Stimulated activated CD4-positive, alpha-beta T cell treated with anti-CD3 and anti-CD28 coated beads, TNF-alpha, amount 100 ng/mL, for 24 hours (primary cell): Measurements from ENCODE around the gene ATP6V1C2.
"Not testable (repeated sequence)": the region's sequence is repeated elsewhere in the genome, so short reads cannot be mapped to it uniquely, and the experiment has no call there.

ENCODE experiments used
- DNase-seq, 3 experiments: peaks; one replicate each; pipeline ENCODE4 v3.0.0-alpha.2; 2020; ENCODE audit warnings: low read depth in 3 of 3

ATP6V1C2 gene

GRCh38 chr2:10786240-10786982 lies 65.0 kb downstream of the ATP6V1C2 start:
- DNase-seq: no peak

DNA sequence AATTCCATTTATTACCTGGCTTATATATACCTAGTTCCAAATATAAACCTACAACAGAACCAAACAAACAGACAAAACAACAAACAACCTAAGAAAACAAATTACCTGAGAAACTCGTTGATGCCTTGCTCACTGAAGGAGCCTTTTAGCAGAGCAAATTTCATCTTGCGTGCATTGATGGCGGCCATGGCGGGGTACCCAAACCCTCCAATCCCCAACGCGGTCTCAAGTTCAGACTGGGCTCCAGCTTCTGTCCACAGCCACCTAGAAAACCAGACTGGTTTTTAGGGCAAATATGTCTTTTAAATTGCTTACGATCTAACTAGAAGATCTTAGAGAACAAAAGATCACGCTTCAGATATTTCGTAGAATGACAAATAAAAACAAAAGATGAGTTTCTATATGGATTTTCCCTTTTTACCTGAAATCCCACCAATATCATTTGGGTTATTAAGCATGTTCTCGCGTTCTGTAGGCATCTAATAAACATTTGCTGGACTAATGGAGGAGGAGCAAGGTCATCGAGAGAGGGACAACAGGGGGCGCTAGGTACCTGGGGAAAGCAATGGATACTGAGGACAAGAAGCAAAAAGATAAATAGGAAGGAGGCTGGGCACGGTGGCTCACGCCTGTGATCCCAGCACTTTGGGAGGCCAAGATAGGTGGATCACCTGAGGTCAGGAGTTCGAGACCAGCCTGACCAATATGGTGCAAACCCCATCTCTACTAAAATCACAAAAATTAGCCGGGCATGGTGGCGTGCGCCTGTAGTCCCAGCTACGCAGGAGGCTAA lies 65.9 kb downstream of the ATP6V1C2 start:
- DNase-seq: peak in 1 of 3 experiments; percentile 28

DNA sequence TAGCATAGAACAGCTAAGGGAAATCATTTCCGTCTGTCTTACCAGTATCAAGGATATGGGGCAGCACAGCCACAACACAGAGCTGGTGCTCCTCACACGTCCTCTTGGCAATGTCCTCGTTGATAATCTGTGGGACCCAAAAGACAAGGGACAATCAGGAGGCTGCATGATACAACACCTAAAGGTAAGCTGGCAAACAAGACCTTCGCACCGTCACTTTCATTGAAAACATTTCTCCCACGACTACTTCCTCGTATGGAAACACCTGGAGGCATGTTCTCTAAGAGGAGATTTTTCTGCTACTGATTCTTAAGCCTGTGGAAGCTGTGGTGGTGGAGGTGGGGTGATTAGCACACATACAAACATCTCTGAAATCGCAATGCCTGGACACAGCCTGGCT lies 67.4 kb downstream of the ATP6V1C2 start:
- DNase-seq: no peak

DNA sequence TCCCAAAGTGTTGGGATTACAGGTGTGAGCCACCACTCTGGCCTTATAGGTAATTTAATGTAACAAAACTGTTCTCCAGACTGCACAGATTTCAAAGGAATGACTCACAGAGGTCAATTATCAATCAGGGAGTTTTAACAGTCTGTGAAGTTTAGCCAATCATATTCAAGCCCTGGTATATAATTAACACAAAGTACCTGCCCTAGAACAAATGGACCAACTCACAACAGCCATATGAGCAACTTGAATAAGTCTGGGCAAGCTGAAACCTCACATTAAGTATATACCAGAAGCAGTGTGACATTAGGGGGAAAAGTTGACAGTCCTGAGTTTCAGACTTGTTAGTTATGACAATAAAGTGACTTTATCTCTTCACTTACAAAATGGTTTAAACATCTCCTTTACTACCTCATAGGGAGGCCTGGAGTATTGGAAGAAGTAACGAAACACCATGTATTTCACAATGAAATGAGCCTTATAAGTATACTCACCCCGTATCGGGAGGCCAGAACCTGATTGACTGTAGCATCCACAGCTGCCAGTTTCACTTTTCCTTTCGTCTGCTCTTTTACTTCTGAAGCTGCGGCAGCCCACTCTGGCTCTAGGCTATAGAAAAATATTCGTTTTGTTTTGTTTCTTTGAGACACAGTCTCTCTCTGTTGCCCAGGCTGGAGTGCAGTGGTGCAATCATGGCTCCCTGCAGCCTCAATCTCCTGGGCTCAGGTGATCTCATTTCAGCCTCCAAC lies 69.0 kb downstream of the ATP6V1C2 start:
- DNase-seq: no peak

- DNase-seq: no peak
Measured at GRCh38 chr2:10792001-10792634, 70.7 kb downstream of the ATP6V1C2 start.

- DNase-seq: no peak
Measured at GRCh38 chr2:10792660-10793400, 71.4 kb downstream of the ATP6V1C2 start.

GRCh38 chr2:10793816-10794215 lies 72.4 kb downstream of the ATP6V1C2 start:
- DNase-seq: no peak

DNA sequence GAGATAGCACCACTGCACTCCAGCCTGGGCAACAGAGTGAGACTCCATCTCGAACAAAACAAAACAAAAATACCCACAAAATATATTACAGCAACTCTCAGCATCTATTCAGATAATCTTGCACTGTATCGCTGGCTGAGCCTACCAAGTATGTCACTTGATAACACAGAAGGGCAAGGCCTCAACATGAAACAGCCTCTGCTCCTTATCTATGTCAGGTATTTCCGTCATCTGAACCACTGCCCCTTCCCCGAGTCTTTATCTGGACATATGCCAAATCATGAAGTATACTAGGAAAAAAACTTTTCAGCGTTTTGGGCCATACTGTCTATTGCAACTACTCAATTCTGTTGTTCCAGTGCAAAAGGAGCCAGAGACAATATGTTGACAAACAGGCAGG lies 73.4 kb downstream of the ATP6V1C2 start:
- no peak for DNase-seq

- DNase-seq: no peak
Measured at GRCh38 chr2:10795508-10796046, 74.1 kb downstream of the ATP6V1C2 start.

GRCh38 chr2:10796703-10797102 lies 75.3 kb downstream of the ATP6V1C2 start:
- DNase-seq: no peak

GRCh38 chr2:10798783-10799182 lies 77.4 kb downstream of the ATP6V1C2 start:
- DNase-seq: no peak

GRCh38 chr2:10800163-10800562 lies 78.7 kb downstream of the ATP6V1C2 start:
- DNase-seq: no peak

- no peak for DNase-seq
Measured at GRCh38 chr2:10802657-10803056, 81.2 kb downstream of the ATP6V1C2 start.

- not testable (repeated sequence) for DNase-seq
Measured at GRCh38 chr2:10805990-10806389, 84.6 kb downstream of the ATP6V1C2 start.

- DNase-seq: no peak
Measured at GRCh38 chr2:10806543-10806942, 85.1 kb downstream of the ATP6V1C2 start.

DNA sequence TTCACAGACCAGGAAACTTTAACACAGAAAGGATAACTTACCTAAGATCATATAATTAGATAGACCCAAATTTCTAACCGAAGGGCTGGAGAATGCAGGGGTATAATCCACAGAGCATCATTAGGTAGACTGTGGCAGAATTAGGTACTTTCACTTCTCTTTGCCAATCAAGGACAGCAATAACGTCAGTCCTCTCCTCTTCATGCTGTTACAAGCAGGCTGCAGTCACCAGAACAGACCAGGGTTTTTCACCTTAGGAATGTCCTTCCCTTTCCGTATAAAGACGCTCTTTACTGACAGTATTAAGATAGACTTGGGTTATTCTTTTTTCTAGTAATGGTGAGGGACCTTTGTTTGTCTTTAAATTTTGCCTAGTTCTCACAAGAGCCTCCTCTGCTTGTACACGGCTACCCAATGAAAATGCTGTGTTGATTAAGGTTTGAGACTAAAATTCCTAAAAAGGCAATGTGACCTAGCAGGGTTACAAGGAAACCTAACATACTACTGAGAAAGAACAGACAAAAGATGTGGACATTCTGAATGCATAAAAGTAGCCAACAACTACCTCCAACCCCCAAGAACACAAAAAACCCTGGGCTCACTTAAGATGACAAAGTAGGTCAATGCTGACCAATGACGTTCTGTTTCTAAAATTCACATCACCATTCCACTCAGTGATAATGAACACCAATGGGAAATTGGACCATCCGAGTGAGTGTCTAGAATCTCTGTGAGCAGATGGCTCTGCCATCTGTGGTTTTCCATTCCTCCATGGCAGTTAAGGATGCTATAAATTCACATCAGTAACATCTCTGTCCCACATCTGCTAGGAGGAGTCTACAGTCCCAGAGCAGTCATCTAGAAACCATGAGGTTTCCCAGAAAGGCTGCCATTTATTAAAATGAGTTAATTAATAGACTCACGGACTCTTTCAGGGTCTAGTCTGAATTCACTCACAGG lies 89.1 kb downstream of the ATP6V1C2 start:
- no peak for DNase-seq

DNA sequence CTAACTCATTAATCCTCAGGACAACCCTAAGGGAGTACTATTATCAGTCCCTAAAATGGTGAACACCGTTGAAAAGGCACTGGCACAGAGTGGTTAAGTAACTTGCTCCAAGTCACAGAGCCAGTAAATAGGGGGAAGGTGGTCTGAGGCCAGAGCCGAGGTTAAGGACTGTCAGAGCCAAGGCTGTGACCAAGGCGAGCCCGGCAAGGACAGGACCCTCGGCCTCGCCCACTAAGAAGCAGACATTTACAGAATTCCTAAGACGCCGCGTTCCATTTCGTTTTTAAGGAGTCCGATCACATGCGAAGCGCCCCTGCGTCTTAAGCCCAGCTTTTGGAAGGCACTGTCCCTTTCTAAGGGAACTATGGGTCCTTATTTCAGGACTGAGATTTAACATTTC lies 90.1 kb downstream of the ATP6V1C2 start:
- DNase-seq: no peak

- DNase-seq: peak; percentile 83 to 94 (median 91)
Measured at GRCh38 chr2:10812362-10813162, 91.1 kb downstream of the ATP6V1C2 start, which contains the start of gene PDIA6. PDIA6 (minus strand) TSS chr2:10812785; CDS start chr2:10812696, 89 bp downstream.
